Activated CD4-positive, alpha-beta T cell treated with anti-CD3 and anti-CD28 coated beads, Interleukin-2, Interleukin-6, amounts not matched to agents 100 ng/mL and 50 ng/mL, durations not matched to agents 16 hours and 8 hours (primary cell): ENCODE data around the gene PARP1.
"Not testable (repeated sequence)": the region's sequence is repeated elsewhere in the genome, so short reads cannot be mapped to it uniquely, and the experiment has no call there.

Experiments
- DNase-seq: peaks from one replicate; pipeline ENCODE4 v3.0.0-alpha.2; 2020

Gene PARP1

DNA sequence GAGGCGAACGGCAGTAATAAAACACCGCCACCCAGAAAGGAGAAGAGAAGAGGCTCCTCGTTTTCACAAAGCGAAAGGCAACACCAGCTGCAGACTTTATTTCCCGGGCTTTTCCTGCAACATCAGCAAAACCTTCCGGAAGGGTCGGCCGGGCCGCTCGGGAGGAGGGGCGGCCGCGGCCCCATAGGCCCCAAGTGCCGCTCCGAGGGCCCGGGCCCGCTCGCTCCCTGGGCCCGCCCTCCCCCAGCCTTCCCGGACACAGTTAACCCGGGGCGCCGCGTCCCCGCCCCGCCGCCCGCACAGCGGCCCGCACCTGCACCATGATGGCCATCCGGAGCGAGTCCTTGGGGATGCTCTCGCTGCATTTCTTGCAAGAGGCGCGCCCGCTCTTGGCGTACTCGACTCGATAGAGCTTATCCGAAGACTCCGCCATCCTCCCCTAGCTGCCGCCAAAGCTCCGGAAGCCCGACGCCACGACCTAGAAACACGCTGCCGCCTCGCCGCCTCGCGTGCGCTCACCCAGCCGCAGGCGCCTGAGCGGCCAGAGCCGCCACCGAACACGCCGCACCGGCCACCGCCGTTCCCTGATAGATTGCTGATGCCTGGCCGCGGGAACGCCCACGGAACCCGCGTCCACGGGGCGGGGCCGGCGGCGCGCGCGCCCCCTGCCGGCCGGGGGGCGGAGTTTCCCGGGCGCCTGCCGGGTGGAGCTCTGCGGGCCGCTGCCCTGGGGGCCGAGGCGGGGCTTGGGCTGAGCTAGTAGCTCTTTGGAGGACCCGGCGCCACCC is at the start of gene PARP1:
PARP1 (minus strand) TSS at position 597 of the 788 bp plus-strand sequence; CDS start at position 433, 164 bp downstream.
- DNase-seq: peak; percentile 94

DNA sequence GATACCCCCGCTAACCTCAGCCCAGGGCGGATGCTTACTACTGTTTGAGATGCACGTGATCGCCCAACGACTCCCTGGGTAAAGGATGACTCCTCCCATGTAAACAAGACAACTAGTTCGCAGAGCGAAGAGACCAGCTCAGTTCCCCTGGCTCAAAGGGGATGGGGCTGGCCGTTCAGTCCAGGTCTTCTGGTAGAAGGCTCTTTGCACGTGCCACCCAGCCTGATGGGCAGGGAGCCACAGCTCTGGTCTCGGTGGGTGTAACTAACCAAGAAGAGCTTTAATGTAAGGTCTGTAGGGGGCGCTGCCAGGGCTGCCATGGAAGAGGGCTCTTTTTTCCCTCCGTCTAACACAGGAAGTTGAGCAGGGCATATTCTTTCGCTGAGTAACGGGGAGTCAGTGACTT is 49.4 kb upstream of the PARP1 start:
- peak; percentile 59 for DNase-seq

DNA sequence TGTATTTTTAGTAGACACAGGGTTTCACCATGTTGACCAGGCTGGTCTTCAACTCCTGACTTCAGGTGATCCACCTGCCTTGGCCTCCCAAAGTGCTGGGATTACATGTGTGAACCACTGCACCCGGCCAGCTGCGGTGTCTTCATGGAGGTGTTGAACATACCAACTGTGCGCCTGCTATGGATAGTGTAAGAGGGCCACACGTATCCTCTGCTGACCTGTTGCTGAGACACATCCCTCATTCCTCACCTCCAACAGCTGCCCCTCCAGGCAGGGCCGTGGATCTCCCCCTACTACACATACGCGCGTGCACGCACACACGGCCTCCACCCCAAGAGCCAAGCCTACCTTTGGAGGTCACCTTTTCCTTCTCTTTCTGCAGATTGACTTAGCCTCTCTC is 48.0 kb upstream of the PARP1 start:
- no peak for DNase-seq

DNA sequence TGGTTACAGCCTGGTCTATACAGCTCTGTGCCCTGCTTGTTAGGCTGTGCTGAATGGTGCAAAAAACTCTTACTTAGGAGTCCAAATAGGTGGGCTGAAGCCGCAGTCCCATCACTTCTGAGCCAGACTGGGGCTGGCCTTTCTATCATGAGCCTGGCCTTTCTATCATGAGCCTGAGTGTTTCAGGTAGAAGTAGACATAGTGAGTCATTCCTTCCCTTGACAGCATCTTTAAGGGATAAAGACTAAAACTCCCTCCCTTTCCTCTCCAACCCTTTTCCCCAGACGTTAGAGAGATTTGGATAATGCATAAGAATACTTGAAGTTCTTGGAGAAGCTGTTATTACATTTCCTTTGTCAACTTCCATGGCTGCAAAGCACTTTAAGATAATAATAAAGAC is 46.5 kb upstream of the PARP1 start:
- DNase-seq: no peak

DNA sequence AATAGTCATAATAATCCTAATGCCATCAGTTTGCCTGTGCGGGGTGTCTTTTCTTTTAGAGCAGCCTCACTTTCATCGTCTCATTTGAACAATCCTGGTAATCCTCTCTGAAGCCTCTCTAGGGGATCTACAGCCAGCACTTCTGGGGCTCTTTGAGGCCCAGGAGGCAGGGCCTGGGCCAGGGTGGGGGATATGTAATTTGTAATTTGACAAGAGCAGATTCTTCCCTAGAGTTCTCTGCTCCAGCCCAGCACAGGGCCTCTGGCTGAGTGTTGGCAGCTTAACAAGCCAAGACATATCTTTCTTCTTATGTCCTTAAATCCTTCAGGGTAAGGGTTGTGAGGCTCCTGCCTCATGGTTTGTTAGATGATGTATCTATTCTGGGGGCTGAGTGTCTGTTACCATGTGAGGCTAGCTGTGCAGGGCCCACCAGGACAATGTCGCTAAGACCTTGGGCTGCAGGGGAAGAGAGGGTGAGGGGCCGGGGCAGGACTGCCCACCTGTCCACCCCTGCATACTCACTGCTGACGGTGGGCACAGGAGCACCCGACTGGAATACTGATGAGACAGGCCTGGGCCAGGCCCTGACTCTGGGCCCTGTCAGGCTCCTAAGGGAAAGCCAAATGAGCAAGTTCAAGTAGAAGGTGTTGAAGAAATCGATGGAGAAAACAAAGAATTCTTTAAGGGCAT is 45.3 kb upstream of the PARP1 start:
- DNase-seq: no peak

DNA sequence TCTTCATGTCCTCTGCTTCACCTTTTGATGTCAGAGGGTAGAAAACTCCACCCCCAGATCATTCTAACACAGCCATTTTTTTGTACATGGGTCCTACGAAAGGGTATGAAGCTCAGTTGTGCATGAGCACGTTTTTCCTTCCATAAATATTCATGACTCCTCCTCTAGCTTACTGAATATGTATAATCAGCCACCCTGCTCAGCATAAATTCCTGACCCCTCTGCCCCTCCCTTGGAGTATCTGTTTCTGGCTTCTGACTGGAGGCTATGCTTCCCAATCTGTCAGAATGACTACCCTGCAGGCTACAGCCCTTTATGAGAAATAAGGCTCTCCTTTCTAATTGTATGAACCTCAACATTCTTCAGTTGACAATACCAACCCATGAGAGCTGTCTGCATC is 42.8 kb upstream of the PARP1 start:
- DNase-seq: no peak

DNA sequence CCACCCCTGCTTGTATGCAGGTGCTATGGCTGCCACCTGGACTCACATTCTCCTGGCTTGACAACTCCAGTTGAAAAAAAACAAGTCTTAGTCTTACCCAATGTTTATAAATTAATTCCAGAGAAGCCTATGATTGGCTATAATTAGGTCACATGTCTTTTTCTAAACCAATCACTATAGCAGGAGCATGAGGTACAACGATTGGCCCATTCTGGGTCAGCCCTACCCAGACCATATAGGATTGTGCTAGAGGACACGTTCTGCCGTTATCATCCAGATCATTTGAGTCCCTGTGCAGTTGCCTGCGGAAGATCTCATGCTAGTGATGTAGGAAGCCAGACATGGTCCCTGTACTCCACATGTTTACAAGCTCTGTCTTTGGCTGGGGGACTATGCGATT is 41.9 kb upstream of the PARP1 start:
- DNase-seq: no peak

DNA sequence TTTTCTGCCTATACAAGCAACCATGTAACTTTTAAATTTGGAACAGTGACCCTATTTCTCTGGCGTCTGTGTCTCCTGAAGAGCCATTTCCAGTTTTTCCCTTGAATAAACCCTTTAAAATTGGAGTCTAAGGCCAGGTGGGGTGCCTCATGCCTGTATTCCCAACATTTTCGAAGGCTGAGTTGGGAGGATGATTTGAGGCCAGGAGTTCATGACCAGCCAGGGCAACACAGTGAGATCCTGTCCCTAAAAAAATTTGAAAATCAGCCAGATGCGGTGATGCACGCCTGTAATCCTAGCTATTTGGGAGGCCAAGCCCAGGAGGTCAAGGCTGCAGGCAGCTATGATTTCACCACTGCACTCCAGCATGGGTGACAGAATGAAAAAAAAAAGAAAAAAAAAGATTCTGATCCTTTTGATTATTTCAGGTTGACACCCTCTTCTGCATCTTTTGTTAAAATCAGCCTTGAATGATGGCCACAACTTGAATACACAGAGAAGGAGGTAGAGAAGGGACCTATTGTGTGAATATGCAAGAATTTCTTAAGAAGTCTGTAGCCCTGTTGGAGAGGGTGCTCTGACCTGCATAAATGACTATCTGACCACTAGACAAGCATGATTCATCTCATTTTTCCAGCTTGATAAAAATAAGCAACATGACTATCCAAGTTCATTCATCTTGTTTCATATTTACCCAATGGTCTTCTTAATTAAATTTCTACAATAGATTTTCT is 40.2 kb upstream of the PARP1 start:
- DNase-seq: no peak

DNA sequence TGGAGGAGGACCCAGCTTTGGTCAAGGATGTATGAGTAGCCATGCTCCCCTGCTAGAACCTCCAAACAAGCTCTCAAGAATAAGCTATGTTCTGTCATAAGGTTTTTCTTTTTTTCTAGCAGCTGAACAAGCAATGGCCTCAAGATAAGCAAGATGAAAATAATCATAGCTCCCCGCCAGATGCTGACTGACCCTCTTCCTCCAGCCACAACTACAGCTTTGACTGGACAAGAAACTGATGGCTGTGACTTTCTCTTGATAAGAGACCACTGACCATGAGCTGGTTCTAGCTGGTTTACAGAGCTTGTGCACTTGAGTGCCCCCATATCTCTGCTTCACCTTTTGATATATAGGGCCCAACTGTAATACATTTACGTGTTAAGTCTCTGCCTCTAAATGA is 38.2 kb upstream of the PARP1 start:
- DNase-seq: no peak

DNA sequence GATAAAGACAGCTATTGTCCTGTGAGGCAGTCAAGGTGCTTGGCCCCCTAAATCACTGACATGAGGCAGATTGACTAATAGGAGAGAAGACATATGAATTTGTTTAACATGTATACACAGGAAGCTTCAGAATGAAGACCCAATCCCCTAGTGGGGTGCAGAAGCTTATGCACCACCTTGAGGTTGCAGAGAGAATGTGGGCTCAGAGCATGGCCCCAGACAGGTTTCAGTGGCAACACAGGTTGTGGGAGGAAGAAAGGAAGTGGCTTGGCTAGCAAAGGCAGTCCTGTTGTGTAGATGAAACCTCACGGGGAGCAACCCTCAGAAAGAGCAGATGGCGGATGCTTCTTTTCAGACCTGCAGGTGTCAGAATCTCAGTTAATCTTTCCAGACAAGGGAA is 37.0 kb upstream of the PARP1 start:
- DNase-seq: peak; percentile 77

DNA sequence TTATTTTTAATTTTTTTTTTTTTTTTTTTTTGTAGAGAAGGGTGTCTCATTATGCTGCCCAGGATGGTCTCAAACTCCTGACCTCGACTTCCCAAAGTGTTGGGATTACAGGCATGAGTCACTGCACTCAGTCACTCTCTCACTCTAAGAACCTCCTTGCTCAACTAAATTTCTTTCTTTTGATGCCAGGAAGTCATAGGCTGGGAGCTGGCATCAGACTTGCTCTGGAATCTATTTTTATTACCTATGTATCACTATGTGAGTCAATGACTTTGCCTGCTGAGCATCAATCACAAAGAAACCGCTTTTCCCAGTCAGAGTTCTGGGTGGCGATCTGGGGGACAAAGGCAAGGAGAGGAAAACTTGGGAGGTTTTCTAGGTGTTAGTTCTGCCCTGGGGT is 35.5 kb upstream of the PARP1 start:
- no peak for DNase-seq

DNA sequence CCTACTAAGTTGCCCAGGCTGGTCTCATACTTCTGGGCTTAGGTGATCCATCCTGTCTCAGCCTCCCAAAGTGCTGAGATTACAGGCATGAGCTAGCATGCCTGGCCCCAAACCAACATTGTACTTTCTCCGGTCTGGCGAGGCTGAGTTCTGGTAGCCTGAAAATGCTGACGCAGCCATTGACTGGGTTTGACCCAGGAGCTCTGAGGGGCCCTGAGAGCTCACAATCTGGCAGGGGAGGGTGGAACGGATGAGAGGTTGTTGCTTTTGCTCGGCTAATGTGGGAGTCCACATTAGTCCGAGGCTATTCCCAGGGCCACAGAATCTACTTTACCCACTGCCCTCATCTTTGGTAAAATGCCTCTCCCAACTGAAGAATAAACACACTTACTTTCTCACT is 35.1 kb upstream of the PARP1 start:
- no peak for DNase-seq

DNA sequence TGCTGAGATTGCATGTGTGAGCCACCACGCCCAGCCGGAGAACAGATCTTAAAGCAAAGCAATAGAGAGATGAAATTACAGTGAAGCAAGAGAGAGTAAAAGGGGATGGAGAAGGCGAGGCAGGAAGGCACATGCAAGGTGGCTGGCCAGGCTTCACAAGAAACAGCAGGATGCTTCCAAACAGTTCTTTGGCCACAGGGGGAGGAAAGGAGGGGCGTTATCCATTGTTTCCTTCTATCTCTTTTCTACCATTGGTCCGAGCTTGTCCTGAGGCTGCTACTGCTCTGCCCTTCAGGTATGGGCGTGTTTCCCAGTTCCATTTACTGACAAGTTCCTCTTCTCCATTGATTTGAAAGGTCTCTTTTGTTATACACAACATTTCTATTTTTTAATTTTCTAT is 33.7 kb upstream of the PARP1 start:
- DNase-seq: no peak

DNA sequence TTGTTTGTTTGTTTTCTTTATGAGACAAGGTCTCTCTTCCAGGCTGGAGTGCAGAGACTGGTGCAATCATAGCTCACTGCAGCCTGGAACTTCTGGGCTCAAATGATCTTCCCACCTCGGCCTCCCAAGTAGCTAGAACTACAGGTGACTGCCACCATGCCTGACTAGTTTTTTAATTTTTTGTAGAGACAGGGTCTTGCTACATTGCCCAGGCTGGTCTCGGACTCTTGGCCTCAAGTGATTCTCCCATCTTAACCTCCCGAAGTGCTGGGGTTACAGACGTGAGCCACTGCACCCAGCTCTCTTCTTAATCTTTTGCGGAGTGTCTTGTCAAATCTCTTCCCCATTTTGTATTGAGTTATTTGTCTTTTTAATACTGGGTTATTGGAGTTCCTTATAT is 32.6 kb upstream of the PARP1 start:
- DNase-seq: no peak

DNA sequence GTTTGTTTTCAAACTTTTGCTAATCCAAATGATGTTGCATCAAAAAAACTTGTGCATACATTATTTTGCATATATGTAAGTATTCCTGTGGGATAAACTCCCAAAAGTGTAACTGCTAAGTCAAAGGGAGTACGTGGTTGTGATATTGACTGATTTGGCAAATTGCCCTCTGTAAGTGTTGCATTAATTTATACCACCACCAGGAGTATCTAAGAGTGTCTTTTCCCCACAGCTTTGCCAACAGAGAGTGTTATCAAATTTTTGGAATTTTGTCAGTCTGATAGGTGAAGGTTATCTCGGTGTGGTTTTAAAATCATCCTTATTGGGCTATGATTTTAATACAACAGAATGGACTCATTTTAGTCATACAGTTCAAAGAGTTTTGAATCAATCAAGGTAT is 30.1 kb upstream of the PARP1 start:
- no peak for DNase-seq

DNA sequence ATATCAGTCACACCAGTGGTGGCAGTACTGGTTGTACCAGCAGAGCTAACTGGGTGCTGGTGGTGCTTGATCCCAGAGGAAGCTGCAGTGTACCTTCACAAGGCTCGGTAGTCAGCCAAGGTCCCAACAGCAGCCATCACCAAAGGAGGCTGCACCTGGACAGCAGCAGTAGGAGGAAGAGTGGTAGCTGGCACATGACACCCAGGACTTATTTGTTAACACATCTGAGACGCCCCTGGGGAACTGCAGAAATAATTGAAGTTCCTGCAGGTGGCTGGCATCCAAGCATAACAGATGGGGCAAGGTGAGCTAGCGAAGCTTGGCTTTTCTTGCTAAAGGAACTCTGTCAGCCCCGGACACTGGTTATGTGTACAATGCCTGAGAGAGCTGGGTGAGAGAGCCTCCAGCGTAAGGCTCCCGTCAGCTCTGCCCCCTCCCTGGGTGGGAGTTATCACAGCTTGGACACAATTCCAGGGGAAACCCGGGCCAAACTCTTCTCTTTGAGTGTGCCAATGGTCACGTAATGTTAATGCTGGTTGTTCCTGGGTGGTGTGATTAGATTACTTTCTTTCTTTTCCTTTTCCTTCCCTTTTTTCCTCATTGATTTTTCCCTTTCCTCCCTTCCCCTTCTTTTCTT is 29.1 kb upstream of the PARP1 start:
- DNase-seq: no peak

DNA sequence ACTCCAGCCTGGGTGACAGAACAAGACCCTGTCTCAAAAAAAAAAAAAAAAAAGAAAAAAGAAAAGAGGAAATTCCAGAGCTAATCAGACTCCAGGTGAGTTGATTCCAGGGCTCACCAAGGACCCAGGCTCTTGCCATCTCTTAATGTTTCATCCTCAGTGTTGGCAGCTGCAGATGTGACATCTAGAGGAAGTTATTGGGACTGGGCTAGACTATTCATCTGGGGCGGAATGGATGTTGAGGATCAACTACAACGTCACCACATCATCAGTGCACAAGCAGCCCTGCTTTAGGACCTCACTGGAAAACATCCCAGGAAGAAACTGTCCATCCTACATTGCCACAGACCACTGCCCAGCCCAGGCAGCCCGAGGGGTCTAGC is 28.6 kb upstream of the PARP1 start:
- no peak for DNase-seq

DNA sequence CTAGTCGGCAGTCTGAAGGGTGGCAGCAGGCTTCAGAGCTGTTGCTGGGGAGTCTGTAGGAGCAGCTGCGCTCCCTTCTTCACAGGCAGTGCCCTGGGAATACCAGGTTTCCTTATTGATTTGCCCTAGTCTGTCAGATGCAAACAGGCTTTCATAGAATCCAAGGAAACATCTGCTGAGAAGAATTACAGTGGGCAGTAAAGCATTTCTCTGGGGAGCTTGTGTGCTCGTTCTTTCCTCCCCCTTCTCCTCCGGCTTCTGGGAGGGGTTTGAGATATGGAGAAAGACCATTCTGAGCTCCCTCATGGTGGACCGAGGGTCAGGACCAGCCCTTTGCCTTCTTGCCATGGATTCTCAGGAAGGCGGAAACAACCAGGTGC is 25.4 kb upstream of the PARP1 start:
- no peak for DNase-seq

DNA sequence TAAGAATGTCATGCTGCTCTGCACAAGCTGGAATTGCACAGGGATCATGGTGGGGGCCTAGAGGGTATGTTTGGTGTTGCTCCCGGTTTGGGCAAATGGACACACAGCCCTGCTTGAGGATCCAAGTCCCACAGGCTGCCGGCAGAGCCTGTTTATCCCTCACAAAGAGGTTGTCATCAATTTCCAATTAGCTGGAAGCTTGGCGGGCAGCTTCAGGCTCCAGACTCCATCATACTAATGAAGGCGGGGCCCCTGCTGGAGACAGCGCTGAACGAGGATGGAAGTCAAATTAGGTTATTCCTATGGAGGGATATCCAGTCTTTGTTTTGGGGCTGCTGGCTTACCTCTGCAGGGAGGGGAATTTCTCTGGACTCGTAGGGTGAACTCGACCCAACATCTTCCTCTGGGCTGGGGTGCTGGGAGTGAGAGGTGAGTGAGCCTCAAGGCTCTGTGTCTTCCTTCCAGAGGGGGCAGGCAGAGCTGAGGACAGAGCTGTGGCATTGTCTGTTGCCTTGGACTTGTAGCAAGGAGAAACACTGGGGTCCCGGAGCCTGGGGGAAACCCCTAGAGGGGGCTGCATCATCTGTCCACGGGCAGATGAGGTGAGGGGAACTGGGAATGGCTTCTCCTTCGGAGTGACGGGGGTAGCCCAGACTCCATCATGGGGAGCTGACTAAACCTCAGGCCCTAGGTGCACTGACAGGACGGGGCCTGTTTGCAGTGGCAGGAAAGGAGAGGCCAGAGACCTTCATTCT is 24.9 kb upstream of the PARP1 start:
- no peak for DNase-seq

DNA sequence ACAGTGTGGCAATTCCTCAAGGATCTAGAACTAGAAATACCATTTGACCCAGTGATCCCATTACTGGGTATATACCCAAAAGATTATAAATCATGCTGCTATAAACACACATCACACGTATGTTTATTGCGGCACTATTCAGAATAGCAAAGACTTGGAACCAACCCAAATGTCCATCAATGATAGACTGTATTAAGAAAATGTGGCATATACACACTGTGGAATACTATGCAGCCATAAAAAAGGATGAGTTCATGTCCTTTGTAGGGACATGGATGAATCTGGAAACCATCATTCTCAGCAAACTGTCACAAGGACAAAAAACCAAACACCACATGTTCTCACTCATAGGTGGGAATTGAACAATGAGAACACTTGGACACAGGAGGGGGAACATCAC is 24.0 kb upstream of the PARP1 start:
- not testable (repeated sequence) for DNase-seq

DNA sequence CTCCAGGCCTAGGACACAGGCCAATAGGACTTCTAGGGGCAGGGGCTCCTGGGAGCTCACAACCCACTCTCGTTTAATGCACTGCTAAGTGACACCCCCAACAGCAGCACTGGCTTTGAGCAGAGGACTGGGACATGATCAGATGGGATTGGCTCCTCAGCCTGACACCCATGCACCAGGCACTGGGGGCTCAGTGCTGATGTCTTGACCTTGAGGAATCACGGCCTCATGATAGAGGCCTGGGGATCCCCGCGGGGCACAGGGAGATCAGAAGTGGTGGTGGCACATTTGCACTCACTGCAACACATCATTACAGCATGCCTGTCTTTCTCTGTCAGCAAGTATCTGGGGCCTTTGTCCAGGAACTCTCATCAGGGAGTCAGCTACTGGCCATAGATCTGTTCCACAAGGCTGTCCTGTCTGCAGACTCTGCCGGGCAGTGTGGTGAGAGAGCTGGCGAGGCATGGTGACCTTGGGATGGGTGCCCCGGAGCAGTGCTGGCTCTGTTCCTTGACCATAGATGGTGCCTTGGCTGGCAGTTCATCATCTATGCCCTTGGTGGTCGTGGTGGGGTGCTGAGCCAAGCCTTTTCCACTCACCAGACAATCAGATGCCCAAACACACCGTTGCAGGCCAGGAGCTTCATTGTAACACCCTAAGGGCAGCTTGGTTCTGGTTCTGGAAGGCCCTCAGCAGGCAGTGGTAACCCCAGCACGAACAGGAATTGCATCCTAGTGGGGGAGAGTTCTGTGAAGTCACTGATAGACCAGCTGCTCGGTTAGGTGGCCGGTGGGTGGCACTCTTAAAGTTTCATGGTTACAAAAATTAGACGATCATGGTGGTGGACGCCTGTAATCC is 22.2 kb upstream of the PARP1 start:
- DNase-seq: no peak
